GM18505 (cell line): ENCODE measurements around the gene TRIM72.
"Not testable (repeated sequence)": the region's sequence is repeated elsewhere in the genome, so short reads cannot be mapped to it uniquely, and the experiment has no call there.

Source experiments
- ATAC-seq: cut with Tn5 transposase; IDR thresholded peaks from one replicate; pipeline ENCODE4 v1.9.1; 2021; ENCODE audit not compliant: unreplicated experiment
- POLR2A ChIP-seq: IDR thresholded peaks from 4 replicates; pipeline ENCODE4 v1.6.1; 2011; ENCODE audit warnings: borderline replicate concordance; ENCODE audit not compliant: insufficient read depth, insufficient read length; ENCODE audit errors: extremely low read depth

The TRIM72 gene

GRCh38 chr16:31185339-31185738, 28.6 kb upstream of the TRIM72 start:
- TF ChIP-seq POLR2A: no peak
- no peak for ATAC-seq

DNA sequence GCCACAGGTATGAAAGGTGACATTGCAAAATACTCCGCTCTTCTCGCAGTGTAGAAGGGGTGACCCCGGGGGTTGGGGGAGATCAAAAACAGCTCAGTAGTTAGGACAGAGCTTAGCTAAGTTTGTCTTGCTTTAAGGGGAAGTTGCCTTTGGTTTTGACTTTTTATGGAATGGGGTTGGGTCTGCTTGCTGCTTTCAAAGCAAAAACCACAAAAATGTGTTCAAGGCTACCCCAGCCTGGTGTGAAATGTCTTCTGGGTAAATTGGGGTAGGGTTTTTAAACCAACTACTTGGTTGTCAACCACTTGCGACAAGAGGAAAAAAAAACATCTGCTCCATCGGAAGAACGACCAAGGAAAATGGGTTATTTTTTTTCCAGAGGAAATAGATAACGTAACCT, 27.7 kb upstream of the TRIM72 start:
- ATAC-seq: no peak
- no peak for TF ChIP-seq POLR2A

DNA sequence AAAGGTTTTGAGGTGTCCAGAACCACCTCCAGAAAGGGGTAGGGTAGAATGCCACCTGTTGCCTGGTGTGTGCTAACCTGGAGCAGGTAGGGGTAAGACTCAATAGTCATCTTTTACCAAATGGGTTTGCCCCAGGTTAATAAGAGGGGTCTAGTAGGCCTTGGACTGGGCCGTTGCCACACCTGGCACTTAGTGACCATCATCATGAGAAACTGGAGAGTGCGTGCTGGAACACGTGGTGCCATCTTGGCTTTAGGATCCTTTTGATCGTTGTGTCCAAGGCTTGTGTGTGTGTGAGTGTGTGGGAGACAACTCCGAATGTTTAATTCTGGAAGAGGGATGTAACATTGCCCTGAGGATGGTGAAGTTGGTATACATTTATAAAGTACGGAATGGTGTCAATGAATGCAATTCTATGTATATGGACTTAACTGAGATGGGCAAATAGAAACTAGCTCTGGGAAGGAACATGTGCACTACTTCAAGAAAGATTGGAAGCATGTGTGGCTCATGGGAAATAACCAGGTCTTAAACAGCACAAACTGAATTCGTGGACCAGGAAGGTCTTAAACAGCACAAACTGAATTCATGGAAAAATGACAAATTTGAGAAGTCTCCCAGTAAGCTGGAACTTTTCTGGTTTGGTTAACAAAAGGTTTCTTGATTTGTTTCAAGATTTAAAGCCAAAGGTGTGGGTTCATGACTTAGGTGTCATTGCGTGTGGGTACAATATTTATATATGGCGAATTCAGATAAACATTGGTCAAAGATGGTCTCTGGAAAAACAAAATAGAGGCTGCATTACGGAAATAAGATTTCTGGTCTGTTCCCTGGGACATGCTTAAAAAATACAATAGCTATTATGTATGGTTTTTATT, 26.8 kb upstream of the TRIM72 start:
- TF ChIP-seq POLR2A: peak; percentile 15
- ATAC-seq: no peak

GRCh38 chr16:31187808-31188189, 26.1 kb upstream of the TRIM72 start:
- ATAC-seq: no peak

GRCh38 chr16:31188450-31189411, 25.2 kb upstream of the TRIM72 start:
- TF ChIP-seq POLR2A: no peak
- ATAC-seq: no peak

More at GRCh38 chr16:31187808-31188189, 26.1 kb upstream of the TRIM72 start:
- TF ChIP-seq POLR2A: no peak

DNA sequence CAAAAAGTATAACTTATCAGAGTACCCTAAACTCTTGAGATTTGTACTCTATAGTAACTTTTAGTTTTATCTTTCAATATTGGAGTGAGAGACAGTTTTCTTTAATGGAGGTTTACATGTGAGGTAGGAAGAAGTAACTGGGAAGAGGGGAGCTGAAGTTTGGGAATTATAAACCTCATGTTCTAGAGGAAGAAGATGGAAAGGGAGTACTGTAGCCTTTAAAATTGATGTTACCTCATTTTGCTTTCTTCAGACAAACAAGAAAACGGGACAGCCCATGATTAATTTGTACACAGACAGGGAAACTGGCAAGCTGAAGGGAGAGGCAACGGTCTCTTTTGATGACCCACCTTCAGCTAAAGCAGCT, 24.5 kb upstream of the TRIM72 start:
- no peak for TF ChIP-seq POLR2A

DNA sequence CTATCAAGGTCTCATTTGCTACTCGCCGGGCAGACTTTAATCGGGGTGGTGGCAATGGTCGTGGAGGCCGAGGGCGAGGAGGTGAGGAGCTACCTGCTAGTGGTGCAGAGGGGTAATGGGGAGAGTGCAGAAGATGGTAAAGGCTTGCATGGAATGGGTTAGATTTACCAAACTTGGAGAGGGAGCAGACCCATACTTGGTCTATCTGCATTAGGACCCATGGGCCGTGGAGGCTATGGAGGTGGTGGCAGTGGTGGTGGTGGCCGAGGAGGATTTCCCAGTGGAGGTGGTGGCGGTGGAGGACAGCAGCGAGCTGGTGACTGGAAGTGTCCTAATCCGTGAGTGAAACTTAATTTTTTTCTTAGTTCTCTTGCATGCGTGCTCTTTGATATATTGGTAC, 23.9 kb upstream of the TRIM72 start:
- ATAC-seq: no peak
- no peak for TF ChIP-seq POLR2A

More for the DNA sequence above, 24.5 kb upstream of the TRIM72 start:
- no peak for ATAC-seq

DNA sequence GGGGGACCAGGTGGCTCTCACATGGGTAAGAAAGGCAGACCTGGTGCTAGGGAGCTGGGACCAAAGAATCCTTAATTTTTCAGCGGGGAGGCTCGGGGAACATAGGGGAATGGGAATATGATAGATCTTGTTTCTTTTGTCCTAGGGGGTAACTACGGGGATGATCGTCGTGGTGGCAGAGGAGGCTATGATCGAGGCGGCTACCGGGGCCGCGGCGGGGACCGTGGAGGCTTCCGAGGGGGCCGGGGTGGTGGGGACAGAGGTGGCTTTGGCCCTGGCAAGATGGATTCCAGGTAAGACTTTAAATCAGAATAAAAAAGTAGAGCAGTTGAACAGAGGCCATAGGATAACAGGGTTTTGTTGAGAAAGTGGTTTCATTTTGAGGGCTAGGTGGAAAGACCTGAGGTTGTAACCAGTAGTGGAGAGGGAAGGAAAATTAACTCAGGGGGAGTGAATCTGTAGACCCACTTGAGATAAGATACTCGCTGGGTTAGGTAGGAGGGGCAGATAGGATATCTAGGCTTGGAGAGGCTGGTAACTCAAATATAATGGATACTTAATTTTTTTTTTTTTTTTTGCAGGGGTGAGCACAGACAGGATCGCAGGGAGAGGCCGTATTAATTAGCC, 23.0 kb upstream of the TRIM72 start:
- no peak for TF ChIP-seq POLR2A
- ATAC-seq: no peak

DNA sequence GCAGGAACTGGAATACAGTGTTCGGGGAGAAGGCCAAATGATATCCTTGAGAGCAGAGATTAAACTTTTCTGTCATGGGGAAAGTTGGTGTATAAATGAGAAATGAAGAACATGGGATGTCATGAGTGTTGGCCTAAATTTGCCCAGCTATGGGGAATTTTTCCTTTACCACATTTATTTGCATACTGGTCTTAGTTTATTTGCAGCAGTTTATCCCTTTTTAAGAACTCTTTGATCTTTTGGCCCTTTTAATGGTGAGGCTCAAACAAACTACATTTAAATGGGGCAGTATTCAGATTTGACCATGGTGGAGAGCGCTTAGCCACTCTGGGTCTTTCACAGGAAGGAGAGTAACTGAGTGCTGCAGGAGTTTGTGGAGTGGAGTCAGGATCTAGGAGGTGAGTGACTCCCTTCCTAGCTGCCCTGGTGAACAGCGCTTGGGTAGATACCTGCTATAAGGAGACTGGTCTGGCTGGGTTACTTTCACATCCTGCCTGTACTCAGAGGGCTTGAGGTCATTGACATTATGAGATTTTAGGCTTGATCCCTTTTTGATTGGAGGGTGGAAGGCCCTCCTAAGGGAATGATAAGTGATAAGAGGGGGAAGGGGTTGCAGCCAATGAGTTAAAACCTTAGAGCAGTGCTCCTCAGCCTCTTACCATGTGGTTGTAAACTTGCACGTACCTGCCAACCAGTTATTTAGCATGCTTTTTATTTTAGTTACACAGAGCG, 22.1 kb upstream of the TRIM72 start:
- no peak for ATAC-seq

GRCh38 chr16:31192856-31193642, 20.9 kb upstream of the TRIM72 start:
- no peak for ATAC-seq

More for the DNA sequence above, 22.1 kb upstream of the TRIM72 start:
- peak; percentile 31 for TF ChIP-seq POLR2A

DNA sequence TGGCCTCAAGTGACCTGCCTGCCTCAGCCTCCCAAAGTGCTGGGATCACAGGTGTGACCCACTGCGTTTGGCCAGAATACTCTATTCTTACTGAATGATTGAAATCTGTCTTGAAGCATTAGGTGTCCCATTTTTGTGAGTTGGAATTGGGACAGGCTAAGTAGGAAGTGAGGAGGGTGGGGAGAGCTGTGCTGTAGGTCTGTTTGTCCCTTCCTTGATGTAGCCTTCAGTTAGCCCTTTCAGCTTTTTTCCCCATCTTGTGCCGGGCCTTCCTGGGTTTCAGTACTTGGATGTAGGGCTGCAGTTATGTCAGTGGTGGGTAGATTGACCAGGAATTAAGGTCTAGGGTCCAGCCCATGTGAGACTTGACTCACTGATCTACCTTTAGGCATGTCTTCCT, 20.0 kb upstream of the TRIM72 start:
- no peak for ATAC-seq
- TF ChIP-seq POLR2A: no peak

More at GRCh38 chr16:31192856-31193642, 20.9 kb upstream of the TRIM72 start:
- TF ChIP-seq POLR2A: no peak

GRCh38 chr16:31194898-31195297, 19.0 kb upstream of the TRIM72 start:
- ATAC-seq: no peak
- TF ChIP-seq POLR2A: peak; percentile 1

DNA sequence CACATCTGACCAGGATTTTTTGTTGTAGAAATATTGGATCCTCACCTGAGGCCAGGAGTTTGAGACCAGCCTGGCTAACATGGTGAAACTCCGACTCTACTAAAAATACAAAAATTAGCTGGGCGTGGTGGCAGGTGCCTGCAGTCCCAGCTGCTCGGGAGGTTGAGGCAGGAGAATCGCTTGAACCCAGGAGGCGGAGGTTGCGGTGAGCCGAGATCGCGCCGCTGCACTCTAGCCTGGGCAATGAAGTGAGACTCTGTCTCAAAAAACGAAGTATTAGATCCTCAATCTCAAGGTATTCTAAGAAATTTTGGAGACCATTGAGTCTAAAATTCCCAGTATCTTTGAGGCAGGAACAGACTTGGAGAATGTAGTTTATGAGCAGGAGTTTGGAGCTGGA, 18.1 kb upstream of the TRIM72 start:
- not testable (repeated sequence) for ATAC-seq
